C4-2B (cell line): ENCODE results near the gene MRPL40.

Experiments
- CTCF ChIP-seq: fragments of 450-650 bp; conservative IDR thresholded peaks from 2 replicates; pipeline ENCODE4 v1.5.1; 2017; ENCODE audit warnings: mild to moderate bottlenecking
- ZFX ChIP-seq: fragments of 450-650 bp; IDR thresholded peaks from 2 replicates; pipeline ENCODE4 v1.6.1; 2017

GRCh38 chr22:19476023-19476422 lies 43.7 kb downstream of the MRPL40 start:
- TF ChIP-seq CTCF (no peak), ZFX (no peak)
